Panc1 (cell line): ENCODE data around the gene TNFRSF1B. TPM values are rescaled to one million over a fixed set of nuclear protein-coding genes. Genes with fewer than 3 reads are reported as not detected.

Experiments
- ATAC-seq: fragments of 200-7000 bp; cut with Tn5 transposase; 2 replicates; pipeline ENCODE4 v1.9.1; 2020; ENCODE audit warnings: mild to moderate bottlenecking, moderate library complexity
- BruUV-seq: library from RNA; stranded (reverse); fragments of 400-500 nt; replicated peaks from 2 replicates; lab custom pipeline; 2021; lab: Mats Ljungman, UMichigan
- CTCF ChIA-PET: fragments of 300-600 bp; sonication (Branson Sonifier 250); formaldehyde crosslinking; loops from one replicate; lab custom pipeline; 2022; ENCODE audit warnings: antibody characterized with exemption; lab: Charles Lee
- POLR2A ChIA-PET: fragments of 300-600 bp; sonication (Branson Sonifier 250); formaldehyde crosslinking; loops from one replicate; lab custom pipeline; 2022; ENCODE audit warnings: antibody characterized with exemption; lab: Charles Lee
- DNase-seq: peaks from one replicate; pipeline ENCODE4 v3.0.0-alpha.2; 2010; ENCODE audit warnings: low read depth, low spot score
- H3K27ac ChIP-seq: 2 replicates; pipeline ENCODE4 v1.5.1; 2011; ENCODE audit warnings: mild to moderate bottlenecking, low read length, inconsistent platforms
- H3K27me3 ChIP-seq: fragments of 200-500 bp; sonication (Bioruptor generic); 2 replicates; pipeline ENCODE4 v1.6.0; 2014; ENCODE audit warnings: low read length, inconsistent platforms; ENCODE audit not compliant: control insufficient read depth, insufficient read depth
- H3K36me3 ChIP-seq: fragments of 200-500 bp; sonication (Bioruptor generic); 2 replicates; pipeline ENCODE4 v1.5.1; 2014; ENCODE audit warnings: inconsistent platforms, mild to moderate bottlenecking, low read length, moderate library complexity; ENCODE audit not compliant: control insufficient read depth, insufficient read depth
- H3K4me1 ChIP-seq: 2 replicates; pipeline ENCODE4 v1.5.1; 2011; ENCODE audit warnings: inconsistent platforms, mild to moderate bottlenecking, low read length, moderate library complexity; ENCODE audit not compliant: control insufficient read depth, insufficient read depth
- H3K4me3 ChIP-seq, 2 experiments: 2 replicates each; pipeline ENCODE4 v1.5.1; 2011 to 2012; ENCODE audit warnings: low read depth in 2 of 2, low read length in 2 of 2, mild to moderate bottlenecking in 2 of 2, inconsistent platforms in 1 of 2, moderate library complexity in 1 of 2
- H3K9me3 ChIP-seq: fragments of 200-500 bp; sonication (Bioruptor generic); 2 replicates; pipeline ENCODE4 v1.5.1; 2014; ENCODE audit warnings: low read depth, mild to moderate bottlenecking, inconsistent platforms, low read length, moderate library complexity; ENCODE audit not compliant: control insufficient read depth, insufficient read depth
- POLR2AphosphoS5 ChIP-seq: IDR thresholded peaks from 2 replicates; pipeline ENCODE4 v1.6.1; 2012; ENCODE audit warnings: mild to moderate bottlenecking, low read depth, low read length, moderate library complexity
- SIN3A ChIP-seq: IDR thresholded peaks from 2 replicates; pipeline ENCODE4 v1.6.1; 2012; ENCODE audit warnings: low read depth, mild to moderate bottlenecking, low read length, moderate library complexity, borderline replicate concordance; ENCODE audit not compliant: insufficient read depth
- TCF7L2 ChIP-seq: IDR thresholded peaks from 2 replicates; pipeline ENCODE4 v1.6.1; 2011; ENCODE audit warnings: mild to moderate bottlenecking, low read depth, low read length, inconsistent platforms
- in situ Hi-C: cut with HindIII; loops from 2 replicates; pipeline ENCODE4 v1.10.0; 2016; ENCODE audit warnings: low sequenced_read_pairs, low pct_unique_long_range_greater_than_20kb
- intact Hi-C: fragments of 100-400 bp; cut with micrococcal nuclease; formaldehyde crosslinking; loops from one replicate; pipeline ENCODE4 v1.10.0; 2022; ENCODE audit not compliant: unreplicated experiment
- total RNA-seq: library from RNA; stranded (reverse); gene quantifications from one replicate; pipeline ENCODE4 v1.2.1, GENCODE V29; 2021; ENCODE audit not compliant: unreplicated experiment
- TF ChIP-seq, protein P1 (sequence below): fragments of 450-650 bp; IDR thresholded peaks from 2 replicates; pipeline ENCODE4 v1.5.1; 2017; ENCODE audit warnings: mild to moderate bottlenecking
- TF ChIP-seq, protein P2 (sequence below), 2 experiments: IDR thresholded peaks; 2 replicates each; pipeline ENCODE4 v1.6.1; 2011 to 2012; ENCODE audit warnings: low read depth in 2 of 2, control low read depth in 1 of 2, low read length in 1 of 2, mild to moderate bottlenecking in 1 of 2, moderate library complexity in 1 of 2; ENCODE audit not compliant: insufficient read depth in 1 of 2

Gene TNFRSF1B
- total RNA-seq, 1 experiment from 2014 or later: 18.8 TPM

DNA sequence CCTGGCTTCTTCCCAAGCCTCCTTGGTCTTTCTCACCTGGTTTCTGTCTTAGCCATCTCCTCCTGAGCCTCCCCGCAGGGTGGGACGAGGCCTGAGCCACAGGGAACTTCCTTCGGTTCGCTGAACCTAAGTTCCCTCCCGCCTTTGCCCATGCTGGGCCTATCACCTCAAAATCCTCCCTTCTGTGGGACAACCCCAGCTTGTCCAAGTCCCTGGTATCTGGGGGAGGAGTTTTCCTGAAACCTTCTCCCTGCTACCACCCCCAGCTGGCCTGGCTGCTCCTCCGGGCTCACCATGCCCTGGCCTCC lies 35.4 kb downstream of the TNFRSF1B start:
- Histone ChIP-seq H3K4me3 (no peak overlapping the region), H3K36me3 (no peaks in the 10 kb centered on the region), H3K27me3 (no peaks in the 10 kb centered on the region), H3K9me3 (no peaks in the 10 kb centered on the region), H3K4me1 (peaks cover 8% of the 10 kb centered on the region; the same call in 1 of the 2 replicates), H3K27ac (no peak overlapping the region)
- DNase-seq: no peak
- ChIA-PET CTCF (interaction anchor here (0.7 to 1.2 kb wide), 2 partner anchors 78 to 367 kb away, joined by 3 read pairs; no protein-coding TSS in a partner anchor), POLR2A (no interaction called here)
- intact Hi-C loops (no loop called here), in situ Hi-C loops (no loop called here)
- BruUV-seq: no TSS peak
- no peak for ATAC-seq
- TF ChIP-seq TCF7L2: no peak
- no peak for TF ChIP-seq SIN3A
- TF ChIP-seq, protein P1, sequence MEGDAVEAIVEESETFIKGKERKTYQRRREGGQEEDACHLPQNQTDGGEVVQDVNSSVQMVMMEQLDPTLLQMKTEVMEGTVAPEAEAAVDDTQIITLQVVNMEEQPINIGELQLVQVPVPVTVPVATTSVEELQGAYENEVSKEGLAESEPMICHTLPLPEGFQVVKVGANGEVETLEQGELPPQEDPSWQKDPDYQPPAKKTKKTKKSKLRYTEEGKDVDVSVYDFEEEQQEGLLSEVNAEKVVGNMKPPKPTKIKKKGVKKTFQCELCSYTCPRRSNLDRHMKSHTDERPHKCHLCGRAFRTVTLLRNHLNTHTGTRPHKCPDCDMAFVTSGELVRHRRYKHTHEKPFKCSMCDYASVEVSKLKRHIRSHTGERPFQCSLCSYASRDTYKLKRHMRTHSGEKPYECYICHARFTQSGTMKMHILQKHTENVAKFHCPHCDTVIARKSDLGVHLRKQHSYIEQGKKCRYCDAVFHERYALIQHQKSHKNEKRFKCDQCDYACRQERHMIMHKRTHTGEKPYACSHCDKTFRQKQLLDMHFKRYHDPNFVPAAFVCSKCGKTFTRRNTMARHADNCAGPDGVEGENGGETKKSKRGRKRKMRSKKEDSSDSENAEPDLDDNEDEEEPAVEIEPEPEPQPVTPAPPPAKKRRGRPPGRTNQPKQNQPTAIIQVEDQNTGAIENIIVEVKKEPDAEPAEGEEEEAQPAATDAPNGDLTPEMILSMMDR: no peak
- TF ChIP-seq POLR2AphosphoS5: no peak
- TF ChIP-seq, protein P2, sequence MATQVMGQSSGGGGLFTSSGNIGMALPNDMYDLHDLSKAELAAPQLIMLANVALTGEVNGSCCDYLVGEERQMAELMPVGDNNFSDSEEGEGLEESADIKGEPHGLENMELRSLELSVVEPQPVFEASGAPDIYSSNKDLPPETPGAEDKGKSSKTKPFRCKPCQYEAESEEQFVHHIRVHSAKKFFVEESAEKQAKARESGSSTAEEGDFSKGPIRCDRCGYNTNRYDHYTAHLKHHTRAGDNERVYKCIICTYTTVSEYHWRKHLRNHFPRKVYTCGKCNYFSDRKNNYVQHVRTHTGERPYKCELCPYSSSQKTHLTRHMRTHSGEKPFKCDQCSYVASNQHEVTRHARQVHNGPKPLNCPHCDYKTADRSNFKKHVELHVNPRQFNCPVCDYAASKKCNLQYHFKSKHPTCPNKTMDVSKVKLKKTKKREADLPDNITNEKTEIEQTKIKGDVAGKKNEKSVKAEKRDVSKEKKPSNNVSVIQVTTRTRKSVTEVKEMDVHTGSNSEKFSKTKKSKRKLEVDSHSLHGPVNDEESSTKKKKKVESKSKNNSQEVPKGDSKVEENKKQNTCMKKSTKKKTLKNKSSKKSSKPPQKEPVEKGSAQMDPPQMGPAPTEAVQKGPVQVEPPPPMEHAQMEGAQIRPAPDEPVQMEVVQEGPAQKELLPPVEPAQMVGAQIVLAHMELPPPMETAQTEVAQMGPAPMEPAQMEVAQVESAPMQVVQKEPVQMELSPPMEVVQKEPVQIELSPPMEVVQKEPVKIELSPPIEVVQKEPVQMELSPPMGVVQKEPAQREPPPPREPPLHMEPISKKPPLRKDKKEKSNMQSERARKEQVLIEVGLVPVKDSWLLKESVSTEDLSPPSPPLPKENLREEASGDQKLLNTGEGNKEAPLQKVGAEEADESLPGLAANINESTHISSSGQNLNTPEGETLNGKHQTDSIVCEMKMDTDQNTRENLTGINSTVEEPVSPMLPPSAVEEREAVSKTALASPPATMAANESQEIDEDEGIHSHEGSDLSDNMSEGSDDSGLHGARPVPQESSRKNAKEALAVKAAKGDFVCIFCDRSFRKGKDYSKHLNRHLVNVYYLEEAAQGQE (IDR thresholded peaks at IDR 0.05; ENCODE audit: insufficient read depth in 1 of 2, low read depth in 2 of 2, low read length in 1 of 2): no peak

DNA sequence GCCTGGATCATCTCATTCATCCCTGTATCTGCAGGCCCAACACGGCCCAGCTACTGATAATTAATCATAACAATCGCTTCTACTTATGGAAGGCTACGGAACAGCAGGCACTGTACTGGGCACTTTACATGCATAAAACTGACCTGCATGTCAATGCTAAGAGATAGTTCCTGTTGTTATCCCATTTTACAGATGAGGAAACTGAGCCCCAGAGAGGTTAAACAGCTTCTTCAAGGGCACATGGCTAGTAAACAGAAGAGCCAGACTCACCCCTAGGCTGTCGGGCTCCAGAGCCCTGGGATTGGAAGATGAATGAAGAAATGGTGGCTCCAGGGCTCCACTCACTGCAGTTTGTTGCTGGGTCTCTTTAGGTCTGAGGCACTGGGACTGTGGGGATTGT lies 35.8 kb downstream of the TNFRSF1B start:
- peaks cover 8% of the 10 kb centered on the region; the same call in 1 of the 2 replicates for H3K4me1 ChIP-seq
- no peaks in the 10 kb centered on the region for H3K27me3 ChIP-seq
- H3K36me3 ChIP-seq: no peaks in the 10 kb centered on the region
- no TSS peak for BruUV-seq
- no peak for ATAC-seq
- intact Hi-C loops (no loop called here), in situ Hi-C loops (no loop called here)
- H3K9me3 ChIP-seq: no peaks in the 10 kb centered on the region
- no peak overlapping the region for H3K4me3 ChIP-seq
- CTCF ChIA-PET: interaction anchor here (0.7 to 1.2 kb wide), 2 partner anchors 78 kb away, joined by 3 read pairs; no protein-coding TSS in a partner anchor
- POLR2A ChIA-PET: no interaction called here
- no peak for DNase-seq
- TF ChIP-seq TCF7L2: no peak
- TF ChIP-seq POLR2AphosphoS5: no peak
- no peak for TF ChIP-seq SIN3A
- TF ChIP-seq, protein P1: no peak
- TF ChIP-seq, protein P2 (IDR thresholded peaks at IDR 0.05; ENCODE audit: insufficient read depth in 1 of 2, low read depth in 2 of 2, low read length in 1 of 2): no peak
- H3K27ac ChIP-seq: no peak overlapping the region
